GM23338 (cell line): Measurements from ENCODE around the gene TRPM1. TPM values are rescaled to one million over a fixed set of nuclear protein-coding genes. Genes with fewer than 3 reads are reported as not detected.

Experiments used
- ATAC-seq: fragments of 200-7000 bp; cut with Tn5 transposase; 3 replicates; pipeline ENCODE4 v1.9.1; 2020
- DNase-seq: peaks from one replicate; pipeline ENCODE4 v3.0.0-alpha.2; 2015; ENCODE audit warnings: low spot score
- H2AFZ ChIP-seq: fragments of 200-600 bp; sonication (generic); 2 replicates; pipeline ENCODE4 v1.8.0; 2016; ENCODE audit warnings: antibody characterized with exemption, mild to moderate bottlenecking, moderate library complexity
- H3F3A ChIP-seq: fragments of 200-600 bp; sonication (generic); replicated peaks from 2 replicates; pipeline ENCODE4 v1.8.0; 2017; ENCODE audit warnings: antibody characterized with exemption, mixed run types, low read depth
- H3K27ac ChIP-seq: fragments of 200-600 bp; sonication (generic); 2 replicates; pipeline ENCODE4 v1.6.1; 2016; ENCODE audit warnings: low read depth
- H3K27me3 ChIP-seq: fragments of 200-600 bp; sonication (generic); 2 replicates; pipeline ENCODE4 v1.8.0; 2016; ENCODE audit warnings: mild to moderate bottlenecking, mixed run types, moderate library complexity; ENCODE audit not compliant: insufficient read depth
- H3K36me3 ChIP-seq: fragments of 200-600 bp; sonication (generic); 2 replicates; pipeline ENCODE4 v1.8.0; 2016; ENCODE audit warnings: mild to moderate bottlenecking; ENCODE audit not compliant: insufficient read depth
- H3K4me1 ChIP-seq: fragments of 200-600 bp; sonication (generic); 2 replicates; pipeline ENCODE4 v1.8.0; 2016; ENCODE audit warnings: mild to moderate bottlenecking, moderate library complexity; ENCODE audit not compliant: insufficient read depth
- H3K4me2 ChIP-seq: fragments of 200-600 bp; sonication (generic); 2 replicates; pipeline ENCODE4 v1.7.1; 2017; ENCODE audit warnings: mixed run types
- H3K4me3 ChIP-seq: fragments of 200-600 bp; sonication (generic); 2 replicates; pipeline ENCODE4 v1.6.1; 2016; ENCODE audit warnings: mixed run types
- H3K79me2 ChIP-seq: fragments of 200-600 bp; sonication (generic); replicated peaks from 2 replicates; pipeline ENCODE4 v1.8.0; 2017; ENCODE audit warnings: mild to moderate bottlenecking; ENCODE audit not compliant: insufficient read depth
- H3K9me2 ChIP-seq: fragments of 200-600 bp; sonication (generic); 2 replicates; pipeline ENCODE4 v1.8.0; 2017; ENCODE audit not compliant: insufficient read depth
- H4K20me1 ChIP-seq: fragments of 200-600 bp; sonication (generic); replicated peaks from 2 replicates; pipeline ENCODE4 v1.8.0; 2017; ENCODE audit warnings: mild to moderate bottlenecking; ENCODE audit not compliant: insufficient read depth
- H3K27ac Mint-ChIP-seq: 2 replicates; pipeline ENCODE4 v1.8.0; 2020; ENCODE audit warnings: inconsistent platforms, mild to moderate bottlenecking, moderate library complexity, mixed read lengths
- H3K27me3 Mint-ChIP-seq: 3 replicates; pipeline ENCODE4 v1.8.0; 2022; ENCODE audit warnings: low read depth, mild to moderate bottlenecking, moderate library complexity, mixed read lengths, inconsistent platforms; ENCODE audit not compliant: insufficient read depth, poor library complexity
- H3K36me3 Mint-ChIP-seq: 3 replicates; pipeline ENCODE4 v1.8.0; 2021; ENCODE audit warnings: low read depth, mild to moderate bottlenecking, inconsistent platforms, moderate library complexity, mixed read lengths
- H3K4me1 Mint-ChIP-seq: 3 replicates; pipeline ENCODE4 v1.8.0; 2020; ENCODE audit warnings: mild to moderate bottlenecking, inconsistent platforms, mixed read lengths
- H3K4me3 Mint-ChIP-seq: 3 replicates; pipeline ENCODE4 v1.8.0; 2021; ENCODE audit warnings: moderate library complexity, mild to moderate bottlenecking, inconsistent platforms, mixed read lengths
- H3K9me3 Mint-ChIP-seq: 3 replicates; pipeline ENCODE4 v1.8.0; 2020; ENCODE audit warnings: moderate library complexity, mild to moderate bottlenecking, inconsistent platforms, mixed read lengths
- CREB1 ChIP-seq: fragments of 250-450 bp; sonication (Bioruptor Pico); IDR thresholded peaks from 2 replicates; pipeline ENCODE4 v1.5.0; 2020; ENCODE audit warnings: low read depth, mild to moderate bottlenecking, moderate library complexity
- CTCF ChIP-seq, 2 experiments: fragments of 200-600 bp in 1 of 2; sonication (generic) in 1 of 2; conservative IDR thresholded peaks; 2 replicates each; pipeline versions ENCODE4 v1.5.1 to v1.6.1; 2016 to 2017; ENCODE audit warnings: antibody characterized with exemption in 2 of 2, low read depth in 2 of 2, mild to moderate bottlenecking in 2 of 2, moderate library complexity in 1 of 2
- ETS1 ChIP-seq: IDR thresholded peaks from 2 replicates; pipeline ENCODE4 v1.6.1; 2016; ENCODE audit warnings: antibody characterized with exemption
- EZH2 ChIP-seq: fragments of 200-600 bp; sonication (generic); IDR thresholded peaks from one replicate; pipeline ENCODE4 v1.8.0; 2017; ENCODE audit warnings: antibody characterized with exemption, mild to moderate bottlenecking, low read depth; ENCODE audit not compliant: unreplicated experiment
- JUNB ChIP-seq: IDR thresholded peaks from one replicate; pipeline ENCODE4 v1.6.1; 2016; ENCODE audit warnings: antibody characterized with exemption; ENCODE audit not compliant: unreplicated experiment
- REST ChIP-seq: IDR thresholded peaks from one replicate; pipeline ENCODE4 v1.6.1; 2018; ENCODE audit warnings: antibody characterized with exemption; ENCODE audit not compliant: unreplicated experiment
- STAT1 ChIP-seq: IDR thresholded peaks from one replicate; pipeline ENCODE4 v1.6.1; 2016; ENCODE audit warnings: antibody characterized with exemption; ENCODE audit not compliant: unreplicated experiment
- ZNF331 ChIP-seq: fragments of 250-450 bp; sonication (Bioruptor Pico); IDR thresholded peaks from 2 replicates; pipeline ENCODE4 v1.5.0; 2020; ENCODE audit warnings: low read depth, mild to moderate bottlenecking, moderate library complexity
- ZNF462 ChIP-seq: fragments of 250-450 bp; sonication (Bioruptor Pico); IDR thresholded peaks from 2 replicates; pipeline ENCODE4 v1.5.0; 2020; ENCODE audit warnings: mild to moderate bottlenecking, moderate library complexity
- polyA plus RNA-seq: library from polyadenylated mRNA; unstranded; fragments of >200 nt; fragmentation: Nextera tagmentation; extraction: Ambion mirVana; gene quantifications from 2 replicates; pipeline ENCODE4 v1.2.1, GENCODE V29; 2016
- total RNA-seq: library from RNA; depleted of rRNA; stranded (reverse); fragments of >200 nt; shearing (Covaris generic); gene quantifications from 2 replicates; pipeline ENCODE4 v1.2.3, GENCODE V29; 2014

The TRPM1 gene
- total and polyA plus RNA-seq, 2 experiments from 2014 or later, result 0.19 TPM; not detected in 1

- TF ChIP-seq CTCF (conservative IDR thresholded peaks at IDR 0.05; ENCODE audit: low read depth in 2 of 2) (no peak), STAT1 (no peak), EZH2 (no peak), CREB1 (no peak), ZNF331 (CRISPR knock-in tag) (no peak)
Measured at GRCh38 chr15:30973379-30973778, 128.1 kb downstream of the TRPM1 start (continued).

- Mint-ChIP-seq H3K4me3 (no peak overlapping the region), H3K36me3 (no peaks in the 10 kb centered on the region), H3K27me3 (no peaks in the 10 kb centered on the region), H3K27ac (peak overlapping the region; percentile 13), H3K4me1 (peaks cover 10% of the 10 kb centered on the region; the same call in 2 of the 3 replicates), H3K9me3 (no peaks in the 10 kb centered on the region)
- Histone ChIP-seq H3K4me3 (no peak overlapping the region), H3F3A (no peaks in the 10 kb centered on the region), H3K79me2 (no peaks in the 10 kb centered on the region), H3K4me1 (no peaks in the 10 kb centered on the region), H3K36me3 (no peaks in the 10 kb centered on the region), H3K9me2 (no peaks in the 10 kb centered on the region), H4K20me1 (no peaks in the 10 kb centered on the region), H2AFZ (no peak overlapping the region), H3K27me3 (no peaks in the 10 kb centered on the region), H3K4me2 (no peak overlapping the region), H3K27ac (no peak overlapping the region)
- ATAC-seq (no peak), DNase-seq (no peak)
- TF ChIP-seq STAT1 (no peak), ETS1 (no peak), JUNB (no peak), ZNF331 (CRISPR knock-in tag) (no peak), REST (no peak), EZH2 (no peak), CTCF (conservative IDR thresholded peaks at IDR 0.05; ENCODE audit: low read depth in 2 of 2) (no peak), CREB1 (no peak), ZNF462 (CRISPR knock-in tag) (no peak)
Measured at GRCh38 chr15:30969724-30970123, 131.8 kb downstream of the TRPM1 start.
